Liver (tissue), 3 donors: ENCODE results near the gene MTOR.

Source experiments
- CTCF ChIP-seq: fragments of 150-350 bp; IDR thresholded peaks from 2 replicates; pipeline ENCODE4 v1.5.1; 2017; ENCODE audit warnings: improper control_type of control experiment, low read depth, low read length; ENCODE audit not compliant: missing input control
- EGR1 ChIP-seq, 2 donors: IDR thresholded peaks; 2 replicates each; pipeline ENCODE4 v1.6.1; 2016 to 2018; ENCODE audit warnings: antibody characterized with exemption in 2 of 2, low read depth in 2 of 2
- FOXA1 ChIP-seq: IDR thresholded peaks from 2 replicates; pipeline ENCODE4 v1.6.1; 2016; ENCODE audit warnings: antibody characterized with exemption
- JUND ChIP-seq, 2 donors: IDR thresholded peaks; 2 replicates each; pipeline ENCODE4 v1.6.1; 2016; ENCODE audit warnings: antibody characterized with exemption in 2 of 2
- RAD21 ChIP-seq, 2 donors: IDR thresholded peaks; 2 replicates each; pipeline ENCODE4 v1.6.1; 2016; ENCODE audit warnings: antibody characterized with exemption in 2 of 2, mild to moderate bottlenecking in 2 of 2
- REST ChIP-seq: IDR thresholded peaks from 2 replicates; pipeline ENCODE4 v1.6.1; 2016; ENCODE audit warnings: antibody characterized with exemption, mild to moderate bottlenecking
- RXRA ChIP-seq, 2 donors: IDR thresholded peaks; 2 replicates each; pipeline ENCODE4 v1.6.1; 2017 to 2018; ENCODE audit warnings: antibody characterized with exemption in 2 of 2, mild to moderate bottlenecking in 1 of 2
- TAF1 ChIP-seq: conservative IDR thresholded peaks from 2 replicates; pipeline ENCODE4 v1.6.1; 2016; ENCODE audit warnings: antibody characterized with exemption, mild to moderate bottlenecking
- YY1 ChIP-seq: IDR thresholded peaks from 2 replicates; pipeline ENCODE4 v1.6.1; 2016; ENCODE audit warnings: antibody characterized with exemption, mild to moderate bottlenecking
- TF ChIP-seq, protein P1 (sequence below): IDR thresholded peaks from 2 replicates; pipeline ENCODE4 v1.6.1; 2016; ENCODE audit warnings: antibody characterized with exemption
- TF ChIP-seq, protein P2 (sequence below): IDR thresholded peaks from 2 replicates; pipeline ENCODE4 v1.6.1; 2016; ENCODE audit warnings: antibody characterized with exemption
- donor health status: healthy.
- donor health status: healthy.

- TF ChIP-seq EGR1 (IDR thresholded peaks at IDR 0.05; ENCODE audit: low read depth in 2 of 2) (no peak), CTCF (no peak), RAD21 (IDR thresholded peaks at IDR 0.05) (no peak), FOXA1 (no peak), RXRA (IDR thresholded peaks at IDR 0.05) (no peak), JUND (IDR thresholded peaks at IDR 0.05) (no peak), REST (no peak), YY1 (no peak), TAF1 (no peak)
- TF ChIP-seq, protein P1, sequence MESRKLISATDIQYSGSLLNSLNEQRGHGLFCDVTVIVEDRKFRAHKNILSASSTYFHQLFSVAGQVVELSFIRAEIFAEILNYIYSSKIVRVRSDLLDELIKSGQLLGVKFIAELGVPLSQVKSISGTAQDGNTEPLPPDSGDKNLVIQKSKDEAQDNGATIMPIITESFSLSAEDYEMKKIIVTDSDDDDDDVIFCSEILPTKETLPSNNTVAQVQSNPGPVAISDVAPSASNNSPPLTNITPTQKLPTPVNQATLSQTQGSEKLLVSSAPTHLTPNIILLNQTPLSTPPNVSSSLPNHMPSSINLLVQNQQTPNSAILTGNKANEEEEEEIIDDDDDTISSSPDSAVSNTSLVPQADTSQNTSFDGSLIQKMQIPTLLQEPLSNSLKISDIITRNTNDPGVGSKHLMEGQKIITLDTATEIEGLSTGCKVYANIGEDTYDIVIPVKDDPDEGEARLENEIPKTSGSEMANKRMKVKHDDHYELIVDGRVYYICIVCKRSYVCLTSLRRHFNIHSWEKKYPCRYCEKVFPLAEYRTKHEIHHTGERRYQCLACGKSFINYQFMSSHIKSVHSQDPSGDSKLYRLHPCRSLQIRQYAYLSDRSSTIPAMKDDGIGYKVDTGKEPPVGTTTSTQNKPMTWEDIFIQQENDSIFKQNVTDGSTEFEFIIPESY, result no peak
- TF ChIP-seq, protein P2, sequence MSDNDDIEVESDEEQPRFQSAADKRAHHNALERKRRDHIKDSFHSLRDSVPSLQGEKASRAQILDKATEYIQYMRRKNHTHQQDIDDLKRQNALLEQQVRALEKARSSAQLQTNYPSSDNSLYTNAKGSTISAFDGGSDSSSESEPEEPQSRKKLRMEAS, result no peak
These were observed 118.4 kb downstream of the MTOR start for GRCh38 chr1:11143907-11144306.
